ENCODE measurements around the gene SNX19.

GRCh38 chr11:130937051-130937450, 20.8 kb upstream of the SNX19 start:
- TF ChIP-seq MAFK (IDR thresholded peaks at IDR 0.05; ENCODE audit: low read depth, low read length), result no peak
- TF ChIP-seq POLR2A (IDR thresholded peaks at IDR 0.05; ENCODE audit: low read depth, low read length), result no peak
